SK-N-SH (cell line): ENCODE measurements around the gene CPM. TPM values are rescaled to one million over a fixed set of nuclear protein-coding genes. Genes with fewer than 3 reads are reported as not detected.

Experiments used
- CTCF ChIA-PET: fragments of 300-600, 350-600 bp; formaldehyde crosslinking; extraction: SDS; loops from one replicate; lab custom pipeline; 2021; lab: Yijun Ruan, JAX
- POLR2A ChIA-PET: fragments of 350-600 bp; sonication (Branson Sonifier 250); formaldehyde crosslinking; extraction: SDS; loops from one replicate; lab custom pipeline; 2020; ENCODE audit warnings: antibody characterized with exemption, inconsistent platforms; lab: Yijun Ruan, JAX
- DNase-seq: peaks from one replicate; pipeline ENCODE4 v3.0.0; 2012
- H2AFZ ChIP-seq: fragments of 200-600 bp; sonication (generic); 2 replicates; pipeline ENCODE4 v1.8.1; 2016; ENCODE audit warnings: antibody characterized with exemption, mild to moderate bottlenecking, low read depth
- H3F3A ChIP-seq: fragments of 200-600 bp; sonication (generic); replicated peaks from 2 replicates; pipeline ENCODE3; 2016; ENCODE audit warnings: antibody characterized with exemption, mild to moderate bottlenecking; ENCODE audit not compliant: insufficient read depth
- H3K27ac ChIP-seq, 2 experiments: fragments of 200-500 bp in 1 of 2; fragments of 200-600 bp in 1 of 2; sonication (Bioruptor generic) in 1 of 2; sonication (generic), shearing (Covaris generic) in 1 of 2; 2 replicates each; pipeline versions ENCODE4 v1.5.1 to v1.6.1; 2014 to 2016; ENCODE audit warnings: low read depth in 2 of 2, inconsistent platforms in 1 of 2, low read length in 1 of 2, mild to moderate bottlenecking in 1 of 2, mixed read lengths in 1 of 2
- H3K27me3 ChIP-seq: fragments of 200-600 bp; sonication (generic), shearing (Covaris generic); 2 replicates; pipeline ENCODE4 v1.6.1; 2016; ENCODE audit warnings: mixed run types; ENCODE audit not compliant: insufficient read depth
- H3K36me3 ChIP-seq, 2 experiments: fragments of 200-500 bp in 1 of 2; fragments of 200-600 bp in 1 of 2; sonication (Bioruptor generic) in 1 of 2; sonication (generic) in 1 of 2; replicated peaks in 1 of 2; 2 replicates each; pipeline versions ENCODE3 to v1.5.1; 2014 to 2016; ENCODE audit warnings: low read length in 1 of 2, mild to moderate bottlenecking in 1 of 2; ENCODE audit not compliant: insufficient read depth in 2 of 2, control insufficient read depth in 1 of 2
- H3K4me1 ChIP-seq, 2 experiments: fragments of 200-500 bp in 1 of 2; fragments of 200-600 bp in 1 of 2; sonication (Bioruptor generic) in 1 of 2; sonication (generic), shearing (Covaris generic) in 1 of 2; 2 replicates each; pipeline versions ENCODE4 v1.5.1 to v1.6.1; 2014 to 2016; ENCODE audit warnings: low read depth in 1 of 2, low read length in 1 of 2, mixed run types in 1 of 2; ENCODE audit not compliant: insufficient read depth in 2 of 2, control insufficient read depth in 1 of 2
- H3K4me2 ChIP-seq: fragments of 200-600 bp; sonication (generic), shearing (Covaris generic); 2 replicates; pipeline ENCODE4 v1.6.1; 2017; ENCODE audit warnings: mixed run types
- H3K4me3 ChIP-seq, 2 experiments: fragments of 200-500 bp in 1 of 2; fragments of 200-600 bp in 1 of 2; sonication (Bioruptor generic) in 1 of 2; sonication (generic), shearing (Covaris generic) in 1 of 2; 2 replicates each; pipeline versions ENCODE4 v1.5.1 to v1.8.1; 2014 to 2016; ENCODE audit warnings: low read depth in 2 of 2, inconsistent platforms in 1 of 2, low read length in 1 of 2, mild to moderate bottlenecking in 1 of 2, mixed read lengths in 1 of 2, moderate library complexity in 1 of 2
- H3K79me2 ChIP-seq: fragments of 200-600 bp; sonication (generic); 2 replicates; pipeline ENCODE4 v1.8.1; 2017; ENCODE audit warnings: mild to moderate bottlenecking; ENCODE audit not compliant: insufficient read depth
- H3K9ac ChIP-seq: fragments of 200-600 bp; sonication (generic); 2 replicates; pipeline ENCODE4 v1.6.1; 2017; ENCODE audit warnings: mixed run types
- H3K9me2 ChIP-seq: fragments of 200-600 bp; sonication (generic); 2 replicates; pipeline ENCODE4 v1.6.1; 2017; ENCODE audit warnings: mixed run types
- H3K9me3 ChIP-seq: fragments of 200-600 bp; sonication (generic); 2 replicates; pipeline ENCODE4 v1.6.1; 2017; ENCODE audit warnings: mixed run types, mild to moderate bottlenecking, moderate library complexity
- H4K20me1 ChIP-seq: fragments of 200-600 bp; sonication (generic); 2 replicates; pipeline ENCODE4 v1.6.1; 2017; ENCODE audit warnings: mild to moderate bottlenecking, mixed run types; ENCODE audit not compliant: insufficient read depth
- CHD2 ChIP-seq: fragments of 150-350 bp; IDR thresholded peaks from 2 replicates; pipeline ENCODE4 v1.6.1; 2018; ENCODE audit warnings: low read length; ENCODE audit not compliant: partially characterized antibody
- FOSL2 ChIP-seq: IDR thresholded peaks from 2 replicates; pipeline ENCODE4 v1.4.0; 2012; ENCODE audit warnings: low read depth, mild to moderate bottlenecking, moderate library complexity, borderline replicate concordance
- FOXJ3 ChIP-seq: sonication (generic); formaldehyde crosslinking; IDR thresholded peaks from 2 replicates; pipeline ENCODE4 v1.5.1; 2020; ENCODE audit warnings: mild to moderate bottlenecking, missing genetic modification reagents
- GABPA ChIP-seq: IDR thresholded peaks from 2 replicates; pipeline ENCODE4 v1.4.0; 2012; ENCODE audit warnings: low read depth, mild to moderate bottlenecking
- IRF3 ChIP-seq: fragments of 150-350 bp; IDR thresholded peaks from 2 replicates; pipeline ENCODE4 v1.6.1; 2016; ENCODE audit warnings: mild to moderate bottlenecking, low read depth, low read length
- JUND ChIP-seq: IDR thresholded peaks from 2 replicates; pipeline ENCODE4 v1.4.0; 2012
- MXI1 ChIP-seq: IDR thresholded peaks from 2 replicates; pipeline ENCODE4 v1.6.1; 2012; ENCODE audit warnings: mild to moderate bottlenecking, low read depth, low read length, improper control_type of control experiment
- PBX3 ChIP-seq: IDR thresholded peaks from 2 replicates; pipeline ENCODE4; 2012
- REST ChIP-seq: IDR thresholded peaks from 2 replicates; pipeline ENCODE4 v1.6.1; 2012; ENCODE audit warnings: mild to moderate bottlenecking, low read depth, low read length, moderate library complexity
- RFX5 ChIP-seq: IDR thresholded peaks from 2 replicates; pipeline ENCODE4 v1.6.1; 2012; ENCODE audit warnings: mild to moderate bottlenecking, improper control_type of control experiment, low read length
- RXRA ChIP-seq: IDR thresholded peaks from 2 replicates; pipeline ENCODE4 v1.4.0; 2012; ENCODE audit warnings: low read depth, mild to moderate bottlenecking, borderline replicate concordance
- SMC3 ChIP-seq: IDR thresholded peaks from 2 replicates; pipeline ENCODE4 v1.6.1; 2012; ENCODE audit warnings: low read depth, low read length, improper control_type of control experiment
- TAF1 ChIP-seq: IDR thresholded peaks from 2 replicates; pipeline ENCODE4 v1.6.1; 2012; ENCODE audit warnings: low read depth, mild to moderate bottlenecking, low read length, moderate library complexity, borderline replicate concordance
- TCF12 ChIP-seq: IDR thresholded peaks from 2 replicates; pipeline ENCODE4 v1.4.0; 2012
- USF2 ChIP-seq: fragments of 150-350 bp; IDR thresholded peaks from 2 replicates; pipeline ENCODE4 v1.6.1; 2017; ENCODE audit warnings: antibody characterized with exemption, low read length, low read depth, borderline replicate concordance
- WGBS: methylation state at CpG from one replicate; pipeline ENCODE4 v1.1.6; 2017; ENCODE audit warnings: low lambda C conversion rate; 5-methylcytosine and 5-hydroxymethylcytosine counted together
- polyA plus RNA-seq, 3 experiments: library from polyadenylated mRNA; depleted of rRNA; stranded (reverse); fragments of >200 nt; gene quantifications; 2 replicates each; pipeline ENCODE4 v1.2.3, GENCODE V29; 2012

The CPM gene
- polyA plus RNA-seq, 1 of the 3 experiments (the other 2 are of a cell fraction), result 10.8 TPM

GRCh38 chr12:68953536-68953935 is 20.6 kb upstream of the CPM start:
- H3K9me3 ChIP-seq, result no peaks in the 10 kb centered on the region
- H3K9ac ChIP-seq, result no peak overlapping the region
- no peak for TF ChIP-seq SMC3
- TF ChIP-seq FOXJ3 (CRISPR knock-in tag), result no peak
- no peak for TF ChIP-seq TAF1
- no peak for TF ChIP-seq RXRA
- no peak for TF ChIP-seq FOSL2
- TF ChIP-seq, all 33 proteins: peak for 0
- no peak for DNase-seq
- no peak overlapping the region for H3K4me3 ChIP-seq
- no peaks in the 10 kb centered on the region for H3K27me3 ChIP-seq
- no peak overlapping the region for H2AFZ ChIP-seq
- no peaks in the 10 kb centered on the region for H3K79me2 ChIP-seq
- WGBS, result 13% methylated on average over 2 of the region's 2 CpGs
- ChIA-PET CTCF (no interaction called here), POLR2A (no interaction called here)
- H3K4me2 ChIP-seq, result no peak overlapping the region
- no peaks in the 10 kb centered on the region for H3K4me1 ChIP-seq
- no peaks in the 10 kb centered on the region for H4K20me1 ChIP-seq
- H3F3A ChIP-seq, result no peaks in the 10 kb centered on the region
- no peaks in the 10 kb centered on the region for H3K9me2 ChIP-seq
- H3K27ac ChIP-seq, result no peak overlapping the region
- no peaks in the 10 kb centered on the region for H3K36me3 ChIP-seq

- POLR2A ChIA-PET, result no interaction called here
- H2AFZ ChIP-seq, result no peak overlapping the region
- H3K4me2 ChIP-seq, result no peak overlapping the region
- H3K79me2 ChIP-seq, result no peaks in the 10 kb centered on the region
- no peaks in the 10 kb centered on the region for H3K36me3 ChIP-seq
- DNase-seq, result no peak
- CTCF ChIA-PET, result no interaction called here
- H3K9me3 ChIP-seq, result no peaks in the 10 kb centered on the region
- WGBS, result 27% methylated on average over 6 of the region's 6 CpGs
- H3K9me2 ChIP-seq, result no peaks in the 10 kb centered on the region
- H3F3A ChIP-seq, result no peaks in the 10 kb centered on the region
- H3K27ac ChIP-seq, result no peak overlapping the region
- no peaks in the 10 kb centered on the region for H3K4me1 ChIP-seq
- H3K4me3 ChIP-seq, result no peak overlapping the region
- no peaks in the 10 kb centered on the region for H3K27me3 ChIP-seq
- no peaks in the 10 kb centered on the region for H4K20me1 ChIP-seq
- H3K9ac ChIP-seq, result no peak overlapping the region
- TF ChIP-seq IRF3 (no peak), MXI1 (no peak)
These were observed 18.7 kb upstream of the CPM start for GRCh38 chr12:68951652-68952051.

GRCh38 chr12:68950511-68950910 is 17.5 kb upstream of the CPM start:
- Histone ChIP-seq H3K36me3 (no peaks in the 10 kb centered on the region), H3K4me3 (no peak overlapping the region), H3K79me2 (no peaks in the 10 kb centered on the region), H3K4me1 (no peaks in the 10 kb centered on the region), H3K27ac (no peak overlapping the region), H2AFZ (no peak overlapping the region), H3K9me3 (no peaks in the 10 kb centered on the region), H4K20me1 (no peaks in the 10 kb centered on the region), H3F3A (peaks cover 5% of the 10 kb centered on the region), H3K9me2 (no peaks in the 10 kb centered on the region), H3K4me2 (no peak overlapping the region), H3K9ac (no peak overlapping the region), H3K27me3 (no peaks in the 10 kb centered on the region)
- 39% methylated on average over 4 of the region's 4 CpGs for WGBS
- POLR2A ChIA-PET, result no interaction called here
- DNase-seq, result no peak
- CTCF ChIA-PET, result interaction anchor here (0.7 kb wide), 1 partner anchor 17 kb away, joined by 3 read pairs; no protein-coding TSS in a partner anchor
- TF ChIP-seq CHD2, result no peak
- TF ChIP-seq TCF12, result no peak
- no peak for TF ChIP-seq JUND
- no peak for TF ChIP-seq REST
- TF ChIP-seq USF2, result no peak
- no peak for TF ChIP-seq RFX5
- no peak for TF ChIP-seq GABPA
- no peak for TF ChIP-seq PBX3
- no peak for TF ChIP-seq MXI1
